ENCODE data around the gene VMP1.

DNA sequence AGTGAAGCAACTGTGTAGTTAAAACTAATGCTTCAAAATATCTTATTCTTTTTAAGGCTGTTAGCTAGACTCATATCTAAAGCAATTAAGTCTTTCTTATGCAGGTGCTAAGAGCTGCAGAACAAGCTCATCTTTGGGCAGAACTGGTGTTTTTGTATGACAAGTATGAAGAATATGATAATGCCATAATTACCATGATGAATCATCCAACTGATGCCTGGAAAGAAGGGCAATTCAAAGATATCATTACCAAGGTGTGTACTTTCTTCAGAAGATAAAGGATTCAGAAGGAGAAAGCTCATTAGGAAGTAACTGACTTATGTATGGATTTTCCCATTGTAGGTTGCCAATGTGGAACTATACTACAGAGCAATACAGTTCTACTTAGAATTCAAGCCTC lies 24.2 kb upstream of the VMP1 start:
- TF ChIP-seq CTCF (IDR thresholded peaks at IDR 0.05; ENCODE audit: insufficient read depth, low read length, poor library complexity, severe bottlenecking) (no peak), EZH2phosphoT487 (conservative IDR thresholded peaks at IDR 0.05; ENCODE audit: low read length) (no peak)
